Measurements from ENCODE around the gene CP. TPM values are rescaled to one million over a fixed set of nuclear protein-coding genes. Genes with fewer than 3 reads are reported as not detected.

The CP gene
- total and polyA plus RNA-seq, 10 donors = 16.1 to 121 (median 71.7) TPM

- TF ChIP-seq POLR2A (IDR thresholded peaks at IDR 0.05) (no peak), POLR2AphosphoS5 (IDR thresholded peaks at IDR 0.05) (no peak), CTCF (IDR thresholded peaks at IDR 0.05 in 8 of 11, conservative IDR thresholded peaks at IDR 0.05 in 3 of 11) (no peak)
- 83 to 90% (median 89%) methylated on average over 3 to 4 of the region's 4 CpGs for WGBS, 5 donors
- no peaks in the 10 kb centered on the region for H3K36me3 ChIP-seq
These were observed 14.2 kb upstream of the CP start for GRCh38 chr3:149235599-149236424.

DNA sequence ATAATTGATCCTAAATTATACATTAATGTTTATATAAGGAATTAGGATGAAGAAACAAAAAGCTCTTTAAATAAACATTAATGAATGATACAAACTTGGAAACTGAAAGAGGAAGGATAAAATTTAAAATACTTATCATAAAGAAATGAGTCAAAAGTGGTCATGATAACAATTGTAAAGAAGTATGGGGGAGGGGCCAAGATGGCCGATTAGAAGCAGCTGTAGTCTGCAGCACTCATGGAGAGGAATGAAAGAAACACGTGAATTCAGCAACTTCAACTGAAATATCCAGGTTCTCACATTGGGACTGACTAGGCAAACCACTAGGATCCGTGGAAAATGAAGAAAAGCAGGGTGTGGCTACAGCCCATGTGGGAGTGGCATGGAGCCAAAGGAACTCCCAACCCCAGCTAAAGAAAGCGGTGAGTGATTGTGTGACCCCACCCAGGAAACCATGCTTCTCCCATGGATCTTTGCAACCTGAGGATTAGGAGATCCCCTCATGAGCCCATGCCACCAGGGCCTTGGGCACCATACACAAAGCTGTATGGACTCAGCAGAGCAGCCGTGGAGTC, 13.1 kb upstream of the CP start:
- no peak overlapping the region for H3K27ac ChIP-seq
- DNase-seq = no peak
- H3K4me3 ChIP-seq = no peak overlapping the region
- peaks cover 0 to 5% (median 0%) of the 10 kb centered on the region in 6 donors for H3K4me1 ChIP-seq
- intact Hi-C loops (cut with DNase I; ENCODE audit: low total_unique reads) = no loop called here
- peaks cover 0 to 7% (median 0%) of the 10 kb centered on the region in 7 donors for H3K27me3 ChIP-seq (replicated peaks in 1 of 7)
- H3K36me3 ChIP-seq = no peaks in the 10 kb centered on the region
- TF ChIP-seq POLR2A (IDR thresholded peaks at IDR 0.05) (no peak), POLR2AphosphoS5 (IDR thresholded peaks at IDR 0.05) (no peak), CTCF (IDR thresholded peaks at IDR 0.05 in 8 of 11, conservative IDR thresholded peaks at IDR 0.05 in 3 of 11) (no peak)
- WGBS, 5 donors = 64 to 81% (median 73%) methylated on average over 4 to 5 of the region's 5 CpGs
- no peaks in the 10 kb centered on the region for H3K9me3 ChIP-seq

More at GRCh38 chr3:149235599-149236424, 14.2 kb upstream of the CP start:
- Histone ChIP-seq H3K4me3 (no peak overlapping the region), H3K27me3 (replicated peaks in 1 of 7) (peaks cover 0 to 7% (median 0%) of the 10 kb centered on the region in 7 donors), H3K27ac (no peak overlapping the region), H3K4me1 (peaks cover 0 to 5% (median 0%) of the 10 kb centered on the region in 6 donors), H3K9me3 (no peaks in the 10 kb centered on the region)
- no peak for DNase-seq
- intact Hi-C loops (cut with DNase I; ENCODE audit: low total_unique reads) = no loop called here

GRCh38 chr3:149233323-149233722, 11.7 kb upstream of the CP start:
- no peak overlapping the region for H3K4me3 ChIP-seq
- DNase-seq = no peak
- no peaks in the 10 kb centered on the region for H3K9me3 ChIP-seq
- H3K27me3 ChIP-seq (replicated peaks in 1 of 7) = peaks cover 0 to 7% (median 0%) of the 10 kb centered on the region in 7 donors
- no peaks in the 10 kb centered on the region for H3K36me3 ChIP-seq
- H3K27ac ChIP-seq = no peak overlapping the region
- intact Hi-C loops (cut with DNase I; ENCODE audit: low total_unique reads) = no loop called here
- 73 to 83% (median 78%) methylated on average over 4 of the region's 4 CpGs for WGBS, 5 donors
- peaks cover 0 to 5% (median 0%) of the 10 kb centered on the region in 6 donors for H3K4me1 ChIP-seq
- no peak for TF ChIP-seq POLR2A (IDR thresholded peaks at IDR 0.05)

GRCh38 chr3:149231871-149232270, 10.2 kb upstream of the CP start:
- DNase-seq = no peak
- Histone ChIP-seq H3K4me3 (no peak overlapping the region), H3K4me1 (peaks cover 0 to 5% (median 0%) of the 10 kb centered on the region in 6 donors), H3K27me3 (replicated peaks in 1 of 7) (peaks cover 0 to 7% (median 0%) of the 10 kb centered on the region in 7 donors), H3K36me3 (no peaks in the 10 kb centered on the region), H3K9me3 (peaks cover 0 to 3% (median 0%) of the 10 kb centered on the region in 8 donors), H3K27ac (no peak overlapping the region)
- intact Hi-C loops (cut with DNase I; ENCODE audit: low total_unique reads) = no loop called here
- TF ChIP-seq CTCF (IDR thresholded peaks at IDR 0.05 in 8 of 11, conservative IDR thresholded peaks at IDR 0.05 in 3 of 11) (no peak), POLR2AphosphoS5 (IDR thresholded peaks at IDR 0.05) (no peak), POLR2A (IDR thresholded peaks at IDR 0.05) (no peak)
- WGBS, 5 donors = 65 to 79% (median 71%) methylated on average over 2 of the region's 2 CpGs

Data from spleen (tissue), 11 donors.